GM06990 (cell line): ENCODE measurements around the gene ALKBH2.
A peak's percentile ranks its signal among the peaks of the same experiment; 100 is the strongest.

Experiments
- DNase-seq: peaks from one replicate; pipeline ENCODE4 v3.0.0-alpha.2; 2011; ENCODE audit not compliant: insufficient read length; ENCODE audit errors: extremely low read depth
- H3K27me3 ChIP-seq: replicated peaks from 2 replicates; pipeline ENCODE4 v1.6.0; 2011; ENCODE audit warnings: low read length; ENCODE audit not compliant: control insufficient read depth, insufficient read depth
- H3K36me3 ChIP-seq: 2 replicates; pipeline ENCODE4 v1.5.1; 2011; ENCODE audit warnings: low read length; ENCODE audit not compliant: control insufficient read depth, insufficient read depth
- H3K4me3 ChIP-seq: replicated peaks from 2 replicates; pipeline ENCODE4 v1.5.1; 2011; ENCODE audit warnings: low read depth, mild to moderate bottlenecking, control low read depth, low read length
- TF ChIP-seq, protein P1 (sequence below): IDR thresholded peaks from 2 replicates; pipeline ENCODE4 v1.5.1; 2011; ENCODE audit warnings: low read length, control low read depth, mild to moderate bottlenecking, inconsistent platforms; ENCODE audit not compliant: insufficient read depth, poor library complexity, severe bottlenecking

The ALKBH2 gene

DNA sequence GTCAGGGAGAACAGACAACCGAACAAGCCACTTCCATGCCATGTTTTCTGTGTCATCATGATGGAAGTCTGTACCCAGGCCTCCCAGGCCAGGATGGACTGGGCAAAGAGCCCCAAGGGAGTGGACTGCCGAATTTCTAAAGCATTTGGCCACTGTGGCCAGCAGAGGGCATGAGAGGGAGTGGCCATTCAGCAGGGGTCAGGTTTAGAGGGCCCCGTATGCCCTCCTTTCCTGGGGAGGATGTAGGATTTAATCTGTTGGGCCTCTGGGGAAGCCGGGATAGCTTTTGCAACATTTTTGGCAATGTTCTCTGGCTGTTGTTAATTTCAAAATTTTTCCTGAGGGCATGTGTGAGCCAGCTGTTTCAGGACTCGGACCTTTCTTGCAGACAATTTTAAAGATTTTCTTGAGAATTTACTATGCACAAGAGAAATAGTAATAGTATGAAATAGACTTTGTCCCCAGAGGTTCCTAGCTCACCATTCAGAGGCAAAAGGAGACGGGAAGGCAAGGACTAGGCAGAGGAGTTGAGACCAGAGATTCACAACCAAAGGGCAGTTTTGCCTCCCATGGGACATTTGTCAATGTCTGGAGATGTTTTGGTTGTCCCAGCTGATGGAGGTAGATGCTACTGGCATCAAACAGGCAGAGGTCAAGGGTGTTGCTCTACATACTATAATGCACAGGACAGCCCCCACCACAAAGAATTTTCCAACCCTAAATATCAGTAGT is 41.1 kb upstream of the ALKBH2 start:
- no peak for DNase-seq

DNA sequence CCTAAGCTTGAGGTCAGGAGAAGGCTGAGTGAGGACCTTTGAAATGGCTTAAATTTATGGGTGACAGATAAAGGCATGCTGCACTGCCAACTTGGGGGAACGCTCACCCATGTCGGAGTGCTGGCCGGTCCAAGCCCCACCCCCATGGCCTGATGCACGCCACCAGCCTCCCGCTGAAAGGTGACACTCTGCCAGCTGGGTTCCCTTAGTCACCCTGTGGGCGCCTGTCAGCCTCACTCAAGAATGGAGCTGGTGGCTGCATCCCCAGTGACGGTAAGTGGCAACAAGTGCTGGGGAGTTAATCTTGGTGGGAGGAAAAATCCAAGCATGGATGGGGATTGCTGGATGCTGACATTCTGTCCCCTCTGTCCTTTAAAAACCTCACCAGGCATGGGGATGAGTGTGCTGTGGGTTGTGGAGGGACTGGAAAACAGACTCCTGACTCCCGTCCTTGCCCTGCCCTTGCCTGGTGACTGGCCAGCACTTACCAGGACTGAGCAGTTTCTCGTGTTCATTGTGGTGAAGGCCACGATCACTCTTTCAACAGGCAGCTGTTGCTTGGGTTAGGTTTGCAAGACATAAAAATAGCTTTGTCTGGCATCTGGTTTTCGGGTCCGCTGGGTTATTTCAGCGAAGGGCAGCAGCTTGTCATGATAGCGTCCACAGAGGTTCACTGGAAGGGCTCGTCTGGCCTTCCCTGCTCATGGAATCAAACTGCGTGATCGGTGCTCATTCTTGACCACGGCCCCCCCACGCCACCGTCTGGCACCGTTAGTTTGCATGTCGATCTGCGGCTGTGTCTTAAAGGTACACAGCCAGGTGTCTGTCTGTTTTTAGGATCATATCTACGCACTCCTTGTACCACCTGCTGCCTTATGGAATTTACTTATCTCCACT is 38.1 kb upstream of the ALKBH2 start:
- no peaks in the 10 kb centered on the region for H3K36me3 ChIP-seq
- no peak for DNase-seq
- TF ChIP-seq, protein P1, sequence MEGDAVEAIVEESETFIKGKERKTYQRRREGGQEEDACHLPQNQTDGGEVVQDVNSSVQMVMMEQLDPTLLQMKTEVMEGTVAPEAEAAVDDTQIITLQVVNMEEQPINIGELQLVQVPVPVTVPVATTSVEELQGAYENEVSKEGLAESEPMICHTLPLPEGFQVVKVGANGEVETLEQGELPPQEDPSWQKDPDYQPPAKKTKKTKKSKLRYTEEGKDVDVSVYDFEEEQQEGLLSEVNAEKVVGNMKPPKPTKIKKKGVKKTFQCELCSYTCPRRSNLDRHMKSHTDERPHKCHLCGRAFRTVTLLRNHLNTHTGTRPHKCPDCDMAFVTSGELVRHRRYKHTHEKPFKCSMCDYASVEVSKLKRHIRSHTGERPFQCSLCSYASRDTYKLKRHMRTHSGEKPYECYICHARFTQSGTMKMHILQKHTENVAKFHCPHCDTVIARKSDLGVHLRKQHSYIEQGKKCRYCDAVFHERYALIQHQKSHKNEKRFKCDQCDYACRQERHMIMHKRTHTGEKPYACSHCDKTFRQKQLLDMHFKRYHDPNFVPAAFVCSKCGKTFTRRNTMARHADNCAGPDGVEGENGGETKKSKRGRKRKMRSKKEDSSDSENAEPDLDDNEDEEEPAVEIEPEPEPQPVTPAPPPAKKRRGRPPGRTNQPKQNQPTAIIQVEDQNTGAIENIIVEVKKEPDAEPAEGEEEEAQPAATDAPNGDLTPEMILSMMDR, result no peak
- H3K27me3 ChIP-seq, result no peaks in the 10 kb centered on the region; the same call in none of the 2 replicates
- H3K4me3 ChIP-seq, result no peak overlapping the region

More for the DNA sequence above, 41.1 kb upstream of the ALKBH2 start:
- TF ChIP-seq, protein P1, result peak; percentile 56
- H3K27me3 ChIP-seq, result no peaks in the 10 kb centered on the region; the same call in none of the 2 replicates
- H3K4me3 ChIP-seq, result no peak overlapping the region
- H3K36me3 ChIP-seq, result no peaks in the 10 kb centered on the region

DNA sequence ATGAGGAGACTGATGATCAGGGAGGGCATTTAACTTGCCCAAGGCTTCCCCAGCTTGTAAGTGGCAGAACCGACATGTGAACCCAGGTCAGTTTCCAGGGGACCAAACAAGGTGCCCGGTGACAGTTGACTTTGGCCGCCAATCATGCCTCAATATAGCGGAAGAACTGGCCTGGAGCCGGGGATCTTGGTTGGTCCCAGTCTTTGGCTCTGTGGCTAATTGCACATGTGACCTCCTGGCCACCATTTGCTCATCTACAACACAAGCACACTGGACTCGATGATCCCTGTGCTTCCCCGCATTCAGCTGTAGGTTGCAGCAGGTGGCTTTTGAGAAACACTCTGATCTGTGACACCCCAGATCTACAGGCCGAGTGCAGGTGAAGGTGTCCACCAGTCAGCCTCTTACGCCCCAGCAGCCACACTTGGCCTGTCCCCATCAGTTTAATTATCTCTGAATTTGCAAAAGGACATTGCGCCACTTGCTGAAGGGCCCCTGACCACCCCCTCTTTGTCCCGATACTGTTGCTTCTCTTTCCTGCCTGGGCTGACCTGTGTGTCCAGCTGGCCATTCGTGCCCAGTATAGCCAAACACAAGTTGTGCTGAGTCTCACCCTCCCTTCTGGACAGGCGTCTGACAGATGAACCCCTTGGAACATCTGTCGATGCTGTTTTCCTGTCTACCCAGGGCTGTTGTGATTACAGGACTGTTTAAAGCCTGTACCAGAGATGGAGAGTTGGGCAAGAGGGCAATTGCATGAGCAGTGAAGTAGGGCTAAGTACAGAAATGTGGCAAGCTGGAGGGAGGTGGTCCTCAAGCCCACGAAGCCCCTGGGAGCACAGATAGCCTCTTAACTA is 37.3 kb upstream of the ALKBH2 start:
- TF ChIP-seq, protein P1, result no peak
- Histone ChIP-seq H3K27me3 (no peaks in the 10 kb centered on the region; the same call in none of the 2 replicates), H3K36me3 (no peaks in the 10 kb centered on the region), H3K4me3 (no peak overlapping the region)
- no peak for DNase-seq

DNA sequence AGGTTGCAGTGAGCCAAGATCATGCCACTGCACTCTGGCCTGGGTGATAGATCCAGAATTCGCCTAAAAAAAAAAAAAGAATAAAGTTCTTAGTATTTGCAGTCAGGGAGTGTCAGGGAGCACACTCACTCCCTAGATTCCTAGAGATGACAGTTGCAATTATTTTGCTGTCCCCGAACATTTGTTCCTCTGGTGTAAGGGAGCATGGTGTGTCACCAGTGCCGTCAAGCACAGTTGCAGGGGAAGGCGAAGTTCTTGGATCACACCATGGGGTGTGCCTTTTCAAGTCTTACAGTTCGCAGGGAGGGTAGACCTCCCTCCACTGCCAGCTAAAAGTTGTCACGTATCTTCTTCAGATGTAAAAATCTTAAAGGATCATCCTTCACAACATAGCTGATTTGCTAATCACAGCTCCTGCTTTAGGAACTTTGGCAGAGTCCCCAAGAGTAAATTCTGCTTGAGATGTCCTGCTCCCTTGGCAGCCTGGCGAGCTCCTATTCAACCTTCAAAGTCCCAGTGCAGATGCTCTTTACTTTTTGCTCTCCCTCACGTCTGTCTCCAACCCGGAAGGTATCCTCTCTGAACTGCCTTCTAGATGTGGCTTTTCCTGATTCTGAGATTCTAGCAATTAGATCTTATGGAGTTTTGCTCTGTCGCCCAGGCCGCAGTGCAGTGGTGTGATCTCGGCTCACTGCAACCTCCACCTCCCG is 34.4 kb upstream of the ALKBH2 start:
- TF ChIP-seq, protein P1, result no peak
- Histone ChIP-seq H3K27me3 (no peaks in the 10 kb centered on the region; the same call in 1 of the 2 replicates), H3K4me3 (no peak overlapping the region), H3K36me3 (no peaks in the 10 kb centered on the region)
- DNase-seq, result no peak

DNA sequence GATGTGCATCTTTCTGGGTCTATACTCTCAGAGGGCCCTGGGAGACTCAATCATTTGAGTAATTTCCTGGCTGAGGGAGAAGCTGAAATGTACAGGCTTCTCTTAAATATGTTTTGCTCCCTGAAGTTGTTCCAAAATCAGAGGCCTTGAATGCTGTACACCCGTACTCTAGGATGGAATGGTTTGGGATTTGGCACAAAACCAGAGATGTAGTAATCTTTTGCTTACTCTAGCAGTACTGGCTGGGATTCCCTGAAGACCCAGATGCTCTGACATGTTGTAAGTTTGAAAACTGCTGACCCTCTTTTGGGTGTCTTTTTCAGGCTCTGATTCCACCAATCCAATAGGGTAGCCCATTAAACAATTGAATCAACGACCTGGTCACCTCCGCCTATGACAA is 33.5 kb upstream of the ALKBH2 start:
- no peak for DNase-seq
- no peaks in the 10 kb centered on the region; the same call in 1 of the 2 replicates for H3K27me3 ChIP-seq
- H3K4me3 ChIP-seq, result no peak overlapping the region
- TF ChIP-seq, protein P1, result no peak
- H3K36me3 ChIP-seq, result no peaks in the 10 kb centered on the region
